K562 (cell line): ENCODE results near the gene LMAN2. TPM values are rescaled to one million over a fixed set of nuclear protein-coding genes. Genes with fewer than 3 reads are reported as not detected.
A peak's percentile ranks its signal among the peaks of the same experiment; 100 is the strongest.

ENCODE experiments used
- ARID1B ChIP-seq: fragments of 450-650 bp; IDR thresholded peaks from 2 replicates; pipeline ENCODE4 v1.6.1; 2016; ENCODE audit warnings: antibody characterized with exemption, mild to moderate bottlenecking, inconsistent platforms
- ARID3A ChIP-seq: IDR thresholded peaks from 2 replicates; pipeline ENCODE4 v1.6.1; 2012; ENCODE audit warnings: low read depth, low read length, improper control_type of control experiment, borderline replicate concordance
- ETV5 ChIP-seq: sonication (generic); formaldehyde crosslinking; IDR thresholded peaks from 2 replicates; pipeline ENCODE4 v1.4.0; 2020; ENCODE audit warnings: low read depth, mild to moderate bottlenecking, missing genetic modification reagents
- FOXA3 ChIP-seq, 2 experiments: fragments of 450-650 bp in 1 of 2; sonication (generic) in 1 of 2; formaldehyde crosslinking; IDR thresholded peaks in 1 of 2; conservative IDR thresholded peaks in 1 of 2; 2 replicates each; pipeline versions ENCODE4 v1.4.0 to v1.8.0; 2020 to 2022; ENCODE audit warnings: mild to moderate bottlenecking in 2 of 2, missing genetic modification reagents in 1 of 2
- NR4A1 ChIP-seq, 2 experiments: fragments of 250-450 bp in 1 of 2; fragments of 450-650 bp in 1 of 2; sonication (Bioruptor Pico) in 1 of 2; IDR thresholded peaks; 2 replicates each; pipeline versions ENCODE4 v1.4.0 to v1.6.1; 2016 to 2020; ENCODE audit warnings: mild to moderate bottlenecking in 2 of 2, missing compliant biosample characterization in 1 of 2, missing genetic modification characterization in 1 of 2, moderate library complexity in 1 of 2
- RAD21 ChIP-seq, 2 experiments: fragments of 250-450 bp in 1 of 2; fragments of 450-650 bp in 1 of 2; sonication (Bioruptor Pico) in 1 of 2; formaldehyde crosslinking in 1 of 2; IDR thresholded peaks in 1 of 2; conservative IDR thresholded peaks in 1 of 2; 2 replicates each; pipeline versions ENCODE4 v1.4.0 to v1.8.0; 2020 to 2022; ENCODE audit warnings: mild to moderate bottlenecking in 2 of 2, moderate library complexity in 1 of 2
- TFAM ChIP-seq: fragments of 250-450 bp; sonication (Bioruptor Pico); conservative IDR thresholded peaks from 2 replicates; pipeline ENCODE4 v1.5.0; 2021; ENCODE audit warnings: mild to moderate bottlenecking, moderate library complexity
- ZBTB33 ChIP-seq: sonication (generic); formaldehyde crosslinking; IDR thresholded peaks from 2 replicates; pipeline ENCODE4 v1.8.1; 2023; ENCODE audit warnings: mild to moderate bottlenecking, missing genetic modification reagents
- polyA plus RNA-seq, 8 experiments: library from polyadenylated mRNA; depleted of rRNA in 4 of 8; stranded (reverse) in 5 of 8; unstranded in 3 of 8; fragments of >200 nt; fragmentation: Nextera tagmentation in 2 of 8; fragmentation: Illumina TruSeq in 1 of 8; extraction: Ambion mirVana in 2 of 8; extraction: Trizol in 1 of 8; gene quantifications; 2 replicates each; pipeline versions ENCODE4 v1.2.1 to v1.2.3, GENCODE V29; 2011 to 2014; ENCODE audit warnings: inconsistent platforms in 1 of 8, missing spikeins in 1 of 8
- total RNA-seq, 7 experiments: library from RNA; depleted of rRNA in 6 of 7; stranded (reverse); fragments of >200 nt in 6 of 7; fragmentation: Illumina TruSeq in 2 of 7; extraction: Trizol in 2 of 7; gene quantifications; 2 replicates each; pipeline versions ENCODE4 v1.2.1 to v1.2.3, GENCODE V29; 2011 to 2021; ENCODE audit warnings: low replicate concordance in 1 of 7
- TF ChIP-seq, protein P1 (sequence below): fragments of 150-350 bp; IDR thresholded peaks from 2 replicates; pipeline ENCODE4 v1.6.1; 2014; ENCODE audit warnings: low read depth, mild to moderate bottlenecking, low read length, borderline replicate concordance
- TF ChIP-seq, protein P2 (sequence below): fragments of 450-650 bp; IDR thresholded peaks from one replicate; pipeline ENCODE4 v1.6.1; 2018; ENCODE audit warnings: mild to moderate bottlenecking, moderate library complexity; ENCODE audit not compliant: partially characterized antibody
- TF ChIP-seq, protein P3 (sequence below): fragments of 250-450 bp; sonication (Bioruptor Pico); IDR thresholded peaks from 2 replicates; pipeline ENCODE4 v1.8.0; 2022; ENCODE audit warnings: moderate library complexity, mild to moderate bottlenecking, inconsistent platforms
- TF ChIP-seq, protein P4 (sequence below): fragments of 450-650 bp; IDR thresholded peaks from 2 replicates; pipeline ENCODE4 v1.6.1; 2017; ENCODE audit warnings: antibody characterized with exemption

The LMAN2 gene
- total and polyA plus RNA-seq, 9 of the 15 experiments (the other 6 are each of a cell fraction or from before 2014, with no cell fraction given): 2.7 to 254 (median 136) TPM

GRCh38 chr5:177366528-177367322 is 15.3 kb upstream of the LMAN2 start (continued):
- TF ChIP-seq, protein P1, sequence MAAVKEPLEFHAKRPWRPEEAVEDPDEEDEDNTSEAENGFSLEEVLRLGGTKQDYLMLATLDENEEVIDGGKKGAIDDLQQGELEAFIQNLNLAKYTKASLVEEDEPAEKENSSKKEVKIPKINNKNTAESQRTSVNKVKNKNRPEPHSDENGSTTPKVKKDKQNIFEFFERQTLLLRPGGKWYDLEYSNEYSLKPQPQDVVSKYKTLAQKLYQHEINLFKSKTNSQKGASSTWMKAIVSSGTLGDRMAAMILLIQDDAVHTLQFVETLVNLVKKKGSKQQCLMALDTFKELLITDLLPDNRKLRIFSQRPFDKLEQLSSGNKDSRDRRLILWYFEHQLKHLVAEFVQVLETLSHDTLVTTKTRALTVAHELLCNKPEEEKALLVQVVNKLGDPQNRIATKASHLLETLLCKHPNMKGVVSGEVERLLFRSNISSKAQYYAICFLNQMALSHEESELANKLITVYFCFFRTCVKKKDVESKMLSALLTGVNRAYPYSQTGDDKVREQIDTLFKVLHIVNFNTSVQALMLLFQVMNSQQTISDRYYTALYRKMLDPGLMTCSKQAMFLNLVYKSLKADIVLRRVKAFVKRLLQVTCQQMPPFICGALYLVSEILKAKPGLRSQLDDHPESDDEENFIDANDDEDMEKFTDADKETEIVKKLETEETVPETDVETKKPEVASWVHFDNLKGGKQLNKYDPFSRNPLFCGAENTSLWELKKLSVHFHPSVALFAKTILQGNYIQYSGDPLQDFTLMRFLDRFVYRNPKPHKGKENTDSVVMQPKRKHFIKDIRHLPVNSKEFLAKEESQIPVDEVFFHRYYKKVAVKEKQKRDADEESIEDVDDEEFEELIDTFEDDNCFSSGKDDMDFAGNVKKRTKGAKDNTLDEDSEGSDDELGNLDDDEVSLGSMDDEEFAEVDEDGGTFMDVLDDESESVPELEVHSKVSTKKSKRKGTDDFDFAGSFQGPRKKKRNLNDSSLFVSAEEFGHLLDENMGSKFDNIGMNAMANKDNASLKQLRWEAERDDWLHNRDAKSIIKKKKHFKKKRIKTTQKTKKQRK: no peak
- TF ChIP-seq ZBTB33 (CRISPR knock-in tag) (no peak), NR4A1 (CRISPR knock-in tag; IDR thresholded peaks at IDR 0.05) (no peak), NR4A1 (tag; IDR thresholded peaks at IDR 0.05) (no peak), TFAM (CRISPR knock-in tag) (no peak), ARID1B (peak; percentile 57; the same call in 1 of the 2 replicates), RAD21 (CRISPR knock-in tag; conservative IDR thresholded peaks at IDR 0.05 in 1 of 2, IDR thresholded peaks at IDR 0.05 in 1 of 2) (no peak), FOXA3 (CRISPR knock-in tag; conservative IDR thresholded peaks at IDR 0.05 in 1 of 2, IDR thresholded peaks at IDR 0.05 in 1 of 2) (no peak), ARID3A (no peak), ETV5 (no peak)
- TF ChIP-seq, protein P2, sequence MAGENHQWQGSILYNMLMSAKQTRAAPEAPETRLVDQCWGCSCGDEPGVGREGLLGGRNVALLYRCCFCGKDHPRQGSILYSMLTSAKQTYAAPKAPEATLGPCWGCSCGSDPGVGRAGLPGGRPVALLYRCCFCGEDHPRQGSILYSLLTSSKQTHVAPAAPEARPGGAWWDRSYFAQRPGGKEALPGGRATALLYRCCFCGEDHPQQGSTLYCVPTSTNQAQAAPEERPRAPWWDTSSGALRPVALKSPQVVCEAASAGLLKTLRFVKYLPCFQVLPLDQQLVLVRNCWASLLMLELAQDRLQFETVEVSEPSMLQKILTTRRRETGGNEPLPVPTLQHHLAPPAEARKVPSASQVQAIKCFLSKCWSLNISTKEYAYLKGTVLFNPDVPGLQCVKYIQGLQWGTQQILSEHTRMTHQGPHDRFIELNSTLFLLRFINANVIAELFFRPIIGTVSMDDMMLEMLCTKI: no peak
- TF ChIP-seq, protein P3, sequence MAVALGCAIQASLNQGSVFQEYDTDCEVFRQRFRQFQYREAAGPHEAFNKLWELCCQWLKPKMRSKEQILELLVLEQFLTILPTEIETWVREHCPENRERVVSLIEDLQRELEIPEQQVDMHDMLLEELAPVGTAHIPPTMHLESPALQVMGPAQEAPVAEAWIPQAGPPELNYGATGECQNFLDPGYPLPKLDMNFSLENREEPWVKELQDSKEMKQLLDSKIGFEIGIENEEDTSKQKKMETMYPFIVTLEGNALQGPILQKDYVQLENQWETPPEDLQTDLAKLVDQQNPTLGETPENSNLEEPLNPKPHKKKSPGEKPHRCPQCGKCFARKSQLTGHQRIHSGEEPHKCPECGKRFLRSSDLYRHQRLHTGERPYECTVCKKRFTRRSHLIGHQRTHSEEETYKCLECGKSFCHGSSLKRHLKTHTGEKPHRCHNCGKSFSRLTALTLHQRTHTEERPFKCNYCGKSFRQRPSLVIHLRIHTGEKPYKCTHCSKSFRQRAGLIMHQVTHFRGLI: no peak
- TF ChIP-seq, protein P4, sequence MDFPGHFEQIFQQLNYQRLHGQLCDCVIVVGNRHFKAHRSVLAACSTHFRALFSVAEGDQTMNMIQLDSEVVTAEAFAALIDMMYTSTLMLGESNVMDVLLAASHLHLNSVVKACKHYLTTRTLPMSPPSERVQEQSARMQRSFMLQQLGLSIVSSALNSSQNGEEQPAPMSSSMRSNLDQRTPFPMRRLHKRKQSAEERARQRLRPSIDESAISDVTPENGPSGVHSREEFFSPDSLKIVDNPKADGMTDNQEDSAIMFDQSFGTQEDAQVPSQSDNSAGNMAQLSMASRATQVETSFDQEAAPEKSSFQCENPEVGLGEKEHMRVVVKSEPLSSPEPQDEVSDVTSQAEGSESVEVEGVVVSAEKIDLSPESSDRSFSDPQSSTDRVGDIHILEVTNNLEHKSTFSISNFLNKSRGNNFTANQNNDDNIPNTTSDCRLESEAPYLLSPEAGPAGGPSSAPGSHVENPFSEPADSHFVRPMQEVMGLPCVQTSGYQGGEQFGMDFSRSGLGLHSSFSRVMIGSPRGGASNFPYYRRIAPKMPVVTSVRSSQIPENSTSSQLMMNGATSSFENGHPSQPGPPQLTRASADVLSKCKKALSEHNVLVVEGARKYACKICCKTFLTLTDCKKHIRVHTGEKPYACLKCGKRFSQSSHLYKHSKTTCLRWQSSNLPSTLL: no peak
